Upper lobe of left lung (tissue), 6 donors: Measurements from ENCODE around the gene HMBS. TPM values are rescaled to one million over a fixed set of nuclear protein-coding genes. Genes with fewer than 3 reads are reported as not detected.
A peak's percentile ranks its signal among the peaks of the same experiment; 100 is the strongest.

Experiments used
- ATAC-seq, 2 donors: fragments of 200-7000 bp; cut with Tn5 transposase; one replicate each; pipeline ENCODE4 v1.9.1; 2022; ENCODE audit warnings: mild to moderate bottlenecking in 2 of 2, moderate library complexity in 2 of 2; ENCODE audit not compliant: low FRiP score in 2 of 2
- DNase-seq, 2 donors: peaks; one replicate each; pipeline ENCODE4 v3.0.0-alpha.2; 2019 to 2020
- H3K27ac ChIP-seq, 4 donors: fragments of 200-600 bp; sonication (generic); one replicate each; pipeline ENCODE4 v1.5.1; 2016 to 2019
- H3K27me3 ChIP-seq, 4 donors: fragments of 200-600 bp; sonication (generic); one replicate each; pipeline ENCODE4 v1.5.1; 2017 to 2019
- H3K36me3 ChIP-seq, 4 donors: fragments of 200-600 bp; sonication (generic); one replicate each; pipeline ENCODE4 v1.5.1; 2016 to 2019
- H3K4me1 ChIP-seq, 4 donors: fragments of 200-600 bp; sonication (generic); one replicate each; pipeline ENCODE4 v1.5.1; 2018 to 2019
- H3K4me3 ChIP-seq, 4 donors: fragments of 200-600 bp; sonication (generic); one replicate each; pipeline ENCODE4 v1.5.1; 2017 to 2019; ENCODE audit warnings: mild to moderate bottlenecking in 2 of 4, moderate library complexity in 1 of 4
- H3K9me3 ChIP-seq, 4 donors: fragments of 200-600 bp; sonication (generic); one replicate each; pipeline ENCODE4 v1.5.1; 2018 to 2019
- EP300 ChIP-seq, 4 donors: sonication (generic); formaldehyde crosslinking; IDR thresholded peaks; one replicate each; pipeline ENCODE4 v1.5.1; 2017; ENCODE audit warnings: antibody characterized with exemption in 4 of 4, control low read depth in 2 of 4
- POLR2A ChIP-seq, 4 donors: fragments of 450-650 bp; IDR thresholded peaks; one replicate each; pipeline ENCODE4 v1.5.1; 2016 to 2017; ENCODE audit warnings: antibody characterized with exemption in 4 of 4, mild to moderate bottlenecking in 2 of 4
- POLR2AphosphoS5 ChIP-seq, 2 donors: sonication (generic); formaldehyde crosslinking; IDR thresholded peaks; one replicate each; pipeline ENCODE4 v1.5.1; 2017; ENCODE audit warnings: antibody characterized with exemption in 2 of 2
- WGBS, 2 donors: methylation state at CpG; one replicate each; pipeline ENCODE4 v1.1.5; 2017 to 2018; 5-methylcytosine and 5-hydroxymethylcytosine counted together
- total RNA-seq, 6 donors: library from RNA; depleted of rRNA in 4 of 6; stranded (reverse); fragments of >200 nt in 4 of 6; gene quantifications; one replicate each; pipeline versions ENCODE4 v1.1.0 to v1.2.1, GENCODE V29; 2016 to 2021
- TF ChIP-seq, protein P1 (sequence below), 6 experiments: fragments of 450-650 bp in 4 of 6; fragments of 200-600 bp in 2 of 6; sonication (generic) in 2 of 6; IDR thresholded peaks; one replicate each; pipeline ENCODE4 v1.5.1; 2016 to 2019; ENCODE audit warnings: antibody characterized with exemption in 6 of 6
- donor health status: DM: no; HTN: no; CAD: no; lungs with moderate emphysema.
- donor health status: DM: no; HTN: yes; CAD: no; lungs with severe emphysema.

HMBS gene
- total RNA-seq, 6 donors from 2014 or later: 8.4 to 20.4 (median 13.4) TPM

DNA sequence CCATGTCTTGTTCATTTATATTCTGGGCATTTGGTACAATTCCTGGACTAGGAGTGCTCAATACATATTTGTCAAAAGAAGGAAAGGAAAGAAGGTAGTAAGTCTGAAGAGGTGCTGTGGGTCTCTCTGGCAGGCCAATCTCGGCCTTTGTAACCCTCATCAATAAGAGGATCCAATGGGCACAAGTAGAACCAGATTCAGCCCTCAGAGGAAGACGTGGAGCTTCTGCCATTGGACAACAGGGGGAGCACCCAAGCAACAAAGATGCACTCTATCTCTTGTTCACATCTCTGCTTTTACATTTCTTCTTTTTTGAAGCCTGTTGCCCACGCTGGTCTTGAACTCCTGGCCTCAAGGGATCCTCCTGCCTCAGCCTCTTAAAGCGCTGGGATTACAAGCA lies 19.3 kb upstream of the HMBS start:
- no peak for TF ChIP-seq POLR2A (IDR thresholded peaks at IDR 0.05)
- no peak for TF ChIP-seq POLR2AphosphoS5 (IDR thresholded peaks at IDR 0.05)
- 73 to 79% methylated on average over 4 of the region's 4 CpGs for WGBS, 2 donors
- DNase-seq: no peak
- Histone ChIP-seq H3K9me3 (no peaks in the 10 kb centered on the region), H3K27ac (no peak overlapping the region), H3K4me1 (peaks cover 15 to 30% (median 23%) of the 10 kb centered on the region in 4 donors), H3K36me3 (peaks cover 2 to 6% (median 4%) of the 10 kb centered on the region in 4 donors), H3K4me3 (no peak overlapping the region), H3K27me3 (no peaks in the 10 kb centered on the region)
- ATAC-seq: no peak

DNA sequence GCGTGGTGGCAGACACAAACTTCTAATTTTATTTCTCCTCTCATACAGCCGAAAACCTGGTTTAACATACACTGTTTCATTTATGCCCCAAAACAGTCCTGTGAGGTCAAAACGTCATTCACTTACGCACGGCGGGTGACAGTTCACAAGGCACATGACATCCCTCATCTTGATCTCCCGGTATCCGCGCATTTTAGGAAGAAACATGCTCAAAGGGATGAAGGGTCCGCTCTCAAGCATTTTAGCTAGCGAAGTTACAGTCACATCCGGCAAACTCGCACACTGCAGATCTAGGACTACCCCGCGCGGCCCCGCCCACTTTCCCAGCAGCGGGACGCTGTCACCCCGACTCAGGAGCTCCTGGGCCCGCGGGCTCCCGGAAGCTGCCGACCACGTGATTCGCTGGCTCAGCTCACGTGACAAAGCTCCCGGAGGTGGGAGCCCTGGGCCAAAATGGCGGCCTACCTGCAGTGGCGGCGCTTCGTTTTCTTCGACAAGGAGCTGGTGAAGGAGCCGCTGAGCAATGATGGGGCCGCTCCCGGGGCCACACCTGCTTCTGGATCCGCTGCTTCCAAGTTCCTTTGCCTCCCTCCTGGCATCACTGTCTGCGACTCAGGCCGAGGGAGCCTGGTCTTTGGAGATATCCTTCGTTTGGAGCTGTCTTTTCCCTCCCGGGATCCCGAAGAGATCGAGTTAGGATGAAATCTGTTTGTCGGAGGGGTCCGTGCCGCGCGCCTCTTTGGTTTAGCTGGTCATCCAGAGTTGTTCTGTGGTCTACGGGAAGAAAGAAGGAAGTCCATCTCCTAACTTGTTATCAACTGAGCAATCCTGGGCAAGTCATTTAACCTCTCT lies 17.1 kb upstream of the HMBS start, which contains the start of gene VPS11:
VPS11 (plus strand) TSS at position 448 of the 852 bp plus-strand sequence; CDS start at position 454, 6 bp downstream.
- Histone ChIP-seq H3K4me1 (peaks cover 15 to 30% (median 23%) of the 10 kb centered on the region in 4 donors), H3K36me3 (peaks cover 21 to 28% (median 25%) of the 10 kb centered on the region in 4 donors), H3K27ac (peak within 1 kb of the TSS; percentile 81 to 92 (median 88)), H3K4me3 (peak within 1 kb of the TSS; percentile 74 to 93 (median 83)), H3K9me3 (no peaks in the 10 kb centered on the region), H3K27me3 (no peaks in the 10 kb centered on the region)
- WGBS, 2 donors: 0% methylated on average over 25 to 47 of the region's 49 CpGs
- peak in 2 of 4 donors; percentile 46 to 85 for TF ChIP-seq POLR2A (IDR thresholded peaks at IDR 0.05)
- TF ChIP-seq, protein P1, sequence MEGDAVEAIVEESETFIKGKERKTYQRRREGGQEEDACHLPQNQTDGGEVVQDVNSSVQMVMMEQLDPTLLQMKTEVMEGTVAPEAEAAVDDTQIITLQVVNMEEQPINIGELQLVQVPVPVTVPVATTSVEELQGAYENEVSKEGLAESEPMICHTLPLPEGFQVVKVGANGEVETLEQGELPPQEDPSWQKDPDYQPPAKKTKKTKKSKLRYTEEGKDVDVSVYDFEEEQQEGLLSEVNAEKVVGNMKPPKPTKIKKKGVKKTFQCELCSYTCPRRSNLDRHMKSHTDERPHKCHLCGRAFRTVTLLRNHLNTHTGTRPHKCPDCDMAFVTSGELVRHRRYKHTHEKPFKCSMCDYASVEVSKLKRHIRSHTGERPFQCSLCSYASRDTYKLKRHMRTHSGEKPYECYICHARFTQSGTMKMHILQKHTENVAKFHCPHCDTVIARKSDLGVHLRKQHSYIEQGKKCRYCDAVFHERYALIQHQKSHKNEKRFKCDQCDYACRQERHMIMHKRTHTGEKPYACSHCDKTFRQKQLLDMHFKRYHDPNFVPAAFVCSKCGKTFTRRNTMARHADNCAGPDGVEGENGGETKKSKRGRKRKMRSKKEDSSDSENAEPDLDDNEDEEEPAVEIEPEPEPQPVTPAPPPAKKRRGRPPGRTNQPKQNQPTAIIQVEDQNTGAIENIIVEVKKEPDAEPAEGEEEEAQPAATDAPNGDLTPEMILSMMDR (IDR thresholded peaks at IDR 0.05): no peak
- TF ChIP-seq EP300 (IDR thresholded peaks at IDR 0.05): peak in 1 of 4 donors; percentile 44
- TF ChIP-seq POLR2AphosphoS5 (IDR thresholded peaks at IDR 0.05): peak; percentile 78 to 91
- DNase-seq: peak; percentile 98 to 99
- peak; percentile 97 to 99 for ATAC-seq

DNA sequence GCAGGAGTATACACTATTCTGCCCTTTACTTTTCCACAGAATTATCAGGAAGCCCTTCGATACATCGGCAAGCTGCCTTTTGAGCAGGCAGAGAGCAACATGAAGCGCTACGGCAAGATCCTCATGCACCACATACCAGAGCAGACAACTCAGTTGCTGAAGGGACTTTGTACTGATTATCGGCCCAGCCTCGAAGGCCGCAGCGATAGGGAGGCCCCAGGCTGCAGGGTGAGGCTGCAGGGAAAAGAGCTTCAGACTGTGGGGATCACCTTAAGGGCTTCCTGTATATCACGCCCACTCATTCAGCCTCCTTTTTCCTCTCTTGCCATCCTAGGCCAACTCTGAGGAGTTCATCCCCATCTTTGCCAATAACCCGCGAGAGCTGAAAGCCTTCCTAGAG lies 6.8 kb upstream of the HMBS start:
- Histone ChIP-seq H3K27me3 (no peaks in the 10 kb centered on the region), H3K9me3 (no peaks in the 10 kb centered on the region), H3K27ac (no peak overlapping the region), H3K36me3 (peaks cover 64 to 100% (median 88%) of the 10 kb centered on the region in 4 donors), H3K4me3 (no peak overlapping the region), H3K4me1 (no peaks in the 10 kb centered on the region)
- WGBS, 2 donors: 92 to 93% methylated on average over 10 to 11 of the region's 11 CpGs
- TF ChIP-seq, protein P1 (IDR thresholded peaks at IDR 0.05): no peak
- TF ChIP-seq POLR2A (IDR thresholded peaks at IDR 0.05): no peak
- no peak for TF ChIP-seq EP300 (IDR thresholded peaks at IDR 0.05)
- TF ChIP-seq POLR2AphosphoS5 (IDR thresholded peaks at IDR 0.05): no peak
- ATAC-seq: no peak
- DNase-seq: no peak

DNA sequence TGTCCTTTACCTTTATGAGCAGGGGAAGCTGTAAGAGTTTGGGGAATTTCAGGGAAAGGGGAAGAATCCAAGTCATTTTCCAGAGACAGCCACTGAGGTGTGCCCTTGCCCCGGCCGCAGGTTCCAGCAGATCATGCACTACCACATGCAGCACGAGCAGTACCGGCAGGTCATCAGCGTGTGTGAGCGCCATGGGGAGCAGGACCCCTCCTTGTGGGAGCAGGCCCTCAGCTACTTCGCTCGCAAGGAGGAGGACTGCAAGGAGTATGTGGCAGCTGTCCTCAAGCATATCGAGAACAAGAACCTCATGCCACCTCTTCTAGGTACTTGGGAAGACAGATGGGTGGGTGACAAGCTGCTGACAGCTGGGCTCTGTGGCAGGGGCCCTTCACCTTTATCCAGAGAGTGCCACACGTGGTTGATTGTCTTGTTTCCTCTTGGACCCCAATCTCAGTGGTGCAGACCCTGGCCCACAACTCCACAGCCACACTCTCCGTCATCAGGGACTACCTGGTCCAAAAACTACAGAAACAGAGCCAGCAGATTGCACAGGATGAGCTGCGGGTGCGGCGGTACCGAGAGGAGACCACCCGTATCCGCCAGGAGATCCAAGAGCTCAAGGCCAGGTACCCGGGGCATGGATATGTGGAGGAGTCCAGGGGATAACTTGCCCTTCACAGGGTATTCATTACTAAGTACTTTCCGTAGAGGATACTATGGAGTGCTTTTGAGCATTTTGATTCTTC lies 5.8 kb upstream of the HMBS start:
- no peaks in the 10 kb centered on the region for H3K9me3 ChIP-seq
- H3K27me3 ChIP-seq: no peaks in the 10 kb centered on the region
- no peaks in the 10 kb centered on the region for H3K4me1 ChIP-seq
- TF ChIP-seq, protein P1 (IDR thresholded peaks at IDR 0.05): no peak
- no peak for TF ChIP-seq EP300 (IDR thresholded peaks at IDR 0.05)
- no peak for TF ChIP-seq POLR2AphosphoS5 (IDR thresholded peaks at IDR 0.05)
- TF ChIP-seq POLR2A (IDR thresholded peaks at IDR 0.05): no peak
- DNase-seq: no peak
- no peak overlapping the region for H3K27ac ChIP-seq
- peaks cover 54 to 91% (median 77%) of the 10 kb centered on the region in 4 donors for H3K36me3 ChIP-seq
- ATAC-seq: no peak
- WGBS, 2 donors: 91 to 96% methylated on average over 19 of the region's 19 CpGs
- no peak overlapping the region for H3K4me3 ChIP-seq

DNA sequence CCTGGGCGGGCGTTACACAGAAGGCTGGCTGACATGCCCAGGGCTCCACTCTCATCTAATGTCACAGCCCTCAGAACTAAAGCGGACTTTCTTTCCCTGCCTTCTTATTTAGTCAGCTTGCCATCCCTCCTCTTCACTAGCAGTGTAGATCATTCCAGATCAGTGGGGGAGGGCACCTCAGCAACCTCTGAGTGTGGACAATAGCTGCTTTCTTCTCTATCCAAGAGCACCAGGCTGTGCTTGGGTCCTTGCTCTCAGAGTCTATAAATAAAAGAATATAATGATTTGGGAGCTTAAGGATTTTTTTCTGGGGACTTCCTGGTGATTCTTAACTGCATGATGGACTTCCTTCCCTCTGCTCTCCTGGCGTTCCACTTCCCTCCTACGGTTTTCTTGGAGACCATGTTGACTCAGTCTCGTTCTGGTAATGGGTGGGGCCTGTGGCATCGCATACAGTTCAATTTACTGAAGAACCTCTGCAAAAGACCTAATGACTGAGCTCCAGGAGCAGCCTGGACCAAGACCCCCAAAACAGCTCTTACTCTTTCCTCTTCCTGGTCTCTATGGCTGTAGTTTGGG lies 2.9 kb upstream of the HMBS start:
- Histone ChIP-seq H3K9me3 (no peaks in the 10 kb centered on the region), H3K36me3 (peaks cover 33 to 62% (median 56%) of the 10 kb centered on the region in 4 donors), H3K4me3 (no peak overlapping the region), H3K27ac (no peak overlapping the region), H3K4me1 (peaks cover 12 to 17% (median 13%) of the 10 kb centered on the region in 4 donors), H3K27me3 (no peaks in the 10 kb centered on the region)
- ATAC-seq (no peak), DNase-seq (no peak)
- 69 to 70% methylated on average over 7 of the region's 7 CpGs for WGBS, 2 donors
- TF ChIP-seq POLR2AphosphoS5 (IDR thresholded peaks at IDR 0.05) (no peak), POLR2A (IDR thresholded peaks at IDR 0.05) (no peak), EP300 (IDR thresholded peaks at IDR 0.05) (no peak)
- TF ChIP-seq, protein P1 (IDR thresholded peaks at IDR 0.05): no peak
